Measurements from ENCODE around the gene GALM.

Gene GALM

GRCh38 chr2:38775097-38775920 is 109.4 kb downstream of the GALM start:
- H3K4me3 ChIP-seq (ENCODE audit: low read depth, low read length), result no peak overlapping the region
- no peak for DNase-seq (ENCODE audit: low read depth)
- no peak for TF ChIP-seq CTCF (IDR thresholded peaks at IDR 0.05; ENCODE audit: low read depth, low read length, missing control alignments)

GRCh38 chr2:38775921-38776225 is 110.0 kb downstream of the GALM start:
- no peak for DNase-seq (ENCODE audit: low read depth)
- H3K4me3 ChIP-seq (ENCODE audit: low read depth, low read length), result no peak overlapping the region
- TF ChIP-seq CTCF (IDR thresholded peaks at IDR 0.05; ENCODE audit: low read depth, low read length, missing control alignments), result no peak

- no peak for DNase-seq (ENCODE audit: low read depth)
- TF ChIP-seq CTCF (IDR thresholded peaks at IDR 0.05; ENCODE audit: low read depth, low read length, missing control alignments), result no peak
- no peak overlapping the region for H3K4me3 ChIP-seq (ENCODE audit: low read depth, low read length)
These were observed 110.6 kb downstream of the GALM start for GRCh38 chr2:38776531-38776930.

GRCh38 chr2:38778687-38779082 is 112.8 kb downstream of the GALM start:
- DNase-seq (ENCODE audit: low read depth), result no peak
- TF ChIP-seq CTCF (IDR thresholded peaks at IDR 0.05; ENCODE audit: low read depth, low read length, missing control alignments), result no peak
- peak overlapping the region; percentile 86 for H3K4me3 ChIP-seq (ENCODE audit: low read depth, low read length)

GRCh38 chr2:38783586-38783985 is 117.7 kb downstream of the GALM start:
- no peak for TF ChIP-seq CTCF (IDR thresholded peaks at IDR 0.05; ENCODE audit: low read depth, low read length, missing control alignments)
- no peak overlapping the region for H3K4me3 ChIP-seq (ENCODE audit: low read depth, low read length)
- DNase-seq (ENCODE audit: low read depth), result no peak
